Skin epidermis (tissue), 12 donors: Measurements from ENCODE around the gene SLC16A8.

Experiments used
- H3K27ac ChIP-seq, 21 experiments: fragments of 200-600 bp; sonication (generic) in 11 of 21; one replicate each; pipeline ENCODE4 v1.5.0; 2020; ENCODE audit warnings: mild to moderate bottlenecking in 3 of 21, inconsistent platforms in 2 of 21, moderate library complexity in 2 of 21
- H3K4me3 ChIP-seq, 7 experiments: fragments of 200-600 bp; sonication (generic) in 2 of 7; one replicate each; pipeline ENCODE4 v1.5.0; 2020; ENCODE audit warnings: inconsistent platforms in 2 of 7, mild to moderate bottlenecking in 2 of 7, moderate library complexity in 1 of 7

The SLC16A8 gene

GRCh38 chr22:38114484-38115398 is 30.8 kb upstream of the SLC16A8 start:
- Histone ChIP-seq H3K27ac (no peak overlapping the region), H3K4me3 (no peak overlapping the region)

GRCh38 chr22:38112381-38112780 is 28.4 kb upstream of the SLC16A8 start:
- H3K27ac ChIP-seq = no peak overlapping the region

GRCh38 chr22:38111925-38112355 is 28.0 kb upstream of the SLC16A8 start:
- Histone ChIP-seq H3K4me3 (no peak overlapping the region), H3K27ac (no peak overlapping the region)

More at GRCh38 chr22:38112381-38112780, 28.4 kb upstream of the SLC16A8 start:
- H3K4me3 ChIP-seq = no peak overlapping the region

- H3K27ac ChIP-seq = peak overlapping the region in 3 of 21 experiments; percentile 5 to 57 (median 32)
- no peak overlapping the region for H3K4me3 ChIP-seq
Observed at GRCh38 chr22:38110863-38111852, 27.2 kb upstream of the SLC16A8 start.

GRCh38 chr22:38110008-38110862 is 26.3 kb upstream of the SLC16A8 start, which contains the start of gene BAIAP2L2:
TSS of gene BAIAP2L2 (minus strand) at chr22:38110684. CDS start at chr22:38110525, 159 bp downstream.
- no peak within 1 kb of the TSS for H3K4me3 ChIP-seq

GRCh38 chr22:38109371-38110001 is 25.5 kb upstream of the SLC16A8 start:
- Histone ChIP-seq H3K27ac (no peak overlapping the region), H3K4me3 (no peak overlapping the region)

More at GRCh38 chr22:38110008-38110862, 26.3 kb upstream of the SLC16A8 start, which contains the start of gene BAIAP2L2:
- peak within 1 kb of the TSS in 3 of 21 experiments; percentile 5 to 57 (median 32) for H3K27ac ChIP-seq

- Histone ChIP-seq H3K27ac (peak overlapping the region in 1 of 21 experiments; percentile 11), H3K4me3 (no peak overlapping the region)
Observed at GRCh38 chr22:38108561-38109319, 24.8 kb upstream of the SLC16A8 start.

GRCh38 chr22:38107692-38108515 is 23.9 kb upstream of the SLC16A8 start:
- H3K4me3 ChIP-seq = no peak overlapping the region
- peak overlapping the region in 4 of 21 experiments; percentile 7 to 18 (median 10) for H3K27ac ChIP-seq

GRCh38 chr22:38106814-38107578 is 23.0 kb upstream of the SLC16A8 start:
- Histone ChIP-seq H3K4me3 (no peak overlapping the region), H3K27ac (peak overlapping the region in 3 of 21 experiments; percentile 7 to 18 (median 11))

GRCh38 chr22:38104084-38104483 is 20.1 kb upstream of the SLC16A8 start:
- no peak overlapping the region for H3K27ac ChIP-seq
- no peak overlapping the region for H3K4me3 ChIP-seq

- H3K27ac ChIP-seq = no peak overlapping the region
- H3K4me3 ChIP-seq = no peak overlapping the region
Observed at GRCh38 chr22:38103641-38104040, 19.7 kb upstream of the SLC16A8 start.

- peak overlapping the region in 4 of 21 experiments; percentile 41 to 76 (median 57) for H3K27ac ChIP-seq
- H3K4me3 ChIP-seq = no peak overlapping the region
Observed at GRCh38 chr22:38098410-38099249, 14.6 kb upstream of the SLC16A8 start.

- H3K27ac ChIP-seq = peak overlapping the region in 4 of 21 experiments; percentile 22 to 76 (median 39)
Observed at GRCh38 chr22:38097557-38098409, 13.8 kb upstream of the SLC16A8 start.

GRCh38 chr22:38097058-38097457 is 13.1 kb upstream of the SLC16A8 start:
- H3K4me3 ChIP-seq = no peak overlapping the region
- H3K27ac ChIP-seq = no peak overlapping the region

More at GRCh38 chr22:38097557-38098409, 13.8 kb upstream of the SLC16A8 start:
- H3K4me3 ChIP-seq = no peak overlapping the region
